Epithelial cell of proximal tubule (primary cell): ENCODE data around the gene VSTM2L. TPM values are rescaled to one million over a fixed set of nuclear protein-coding genes. Genes with fewer than 3 reads are reported as not detected.

Experiments used
- DNase-seq: peaks from one replicate; pipeline ENCODE4 v3.0.0-alpha.2; 2011; ENCODE audit warnings: low read depth
- H3K4me3 ChIP-seq: 2 replicates; pipeline ENCODE4 v1.5.1; 2011; ENCODE audit warnings: low read depth, mild to moderate bottlenecking, low read length
- CTCF ChIP-seq: conservative IDR thresholded peaks from 2 replicates; pipeline ENCODE4 v1.5.1; 2012; ENCODE audit warnings: low read depth, mild to moderate bottlenecking, low read length
- total RNA-seq: library from RNA; depleted of rRNA; stranded (reverse); fragments of >200 nt; gene quantifications from 2 replicates; pipeline ENCODE4 v1.2.3, GENCODE V29; 2015

VSTM2L gene
- total RNA-seq, 1 donor from 2014 or later, result 4.5 TPM

- DNase-seq, result no peak
- no peak overlapping the region for H3K4me3 ChIP-seq
- no peak for TF ChIP-seq CTCF
Measured at GRCh38 chr20:37977786-37978185, 74.9 kb downstream of the VSTM2L start.

GRCh38 chr20:37979021-37979985 is 76.4 kb downstream of the VSTM2L start:
- TF ChIP-seq CTCF, result no peak
- DNase-seq, result no peak
- no peak overlapping the region for H3K4me3 ChIP-seq

- TF ChIP-seq CTCF, result no peak
- no peak for DNase-seq
- H3K4me3 ChIP-seq, result no peak overlapping the region
Measured at GRCh38 chr20:37980383-37980782, 77.5 kb downstream of the VSTM2L start.

GRCh38 chr20:37980876-37981275 is 77.9 kb downstream of the VSTM2L start:
- no peak for TF ChIP-seq CTCF
- DNase-seq, result no peak
- H3K4me3 ChIP-seq, result no peak overlapping the region

GRCh38 chr20:37981568-37981967 is 78.6 kb downstream of the VSTM2L start:
- no peak overlapping the region for H3K4me3 ChIP-seq
- no peak for TF ChIP-seq CTCF
- DNase-seq, result no peak

- DNase-seq, result no peak
- no peak overlapping the region for H3K4me3 ChIP-seq
- no peak for TF ChIP-seq CTCF
Measured at GRCh38 chr20:37983286-37983685, 80.4 kb downstream of the VSTM2L start.
